NCI-H1105 treated with DMSO at 0.1 percent for 48 hours (cell line): Measurements from ENCODE around the gene ENTPD3.
A peak's percentile ranks its signal among the peaks of the same experiment; 100 is the strongest.
"Not testable (repeated sequence)": the region's sequence is repeated elsewhere in the genome, so short reads cannot be mapped to it uniquely, and the experiment has no call there.

Experiments
- DNase-seq: peaks from one replicate; lab custom pipeline; 2025; lab: John Stamatoyannopoulos, UW

The ENTPD3 gene

DNA sequence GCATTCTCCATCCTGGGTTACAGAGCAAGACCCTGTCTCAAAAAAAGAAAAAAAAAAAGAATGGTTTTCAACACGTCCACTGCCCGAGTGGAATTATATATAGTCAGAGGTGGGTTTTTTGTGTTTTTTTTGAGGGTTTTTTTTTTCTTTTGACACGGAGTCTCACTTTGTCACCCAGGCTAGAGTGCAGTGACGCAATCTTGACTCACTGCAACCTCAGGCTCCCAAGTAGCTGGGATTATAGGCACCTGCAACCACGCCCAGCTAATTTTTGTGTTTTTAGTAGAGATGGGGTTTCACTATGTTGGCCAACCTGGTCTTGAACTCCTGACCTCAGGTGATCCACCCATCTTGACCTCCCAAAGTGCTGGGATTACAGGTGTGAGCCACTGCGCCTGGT, 73.5 kb downstream of the ENTPD3 start:
- DNase-seq = not testable (repeated sequence)

DNA sequence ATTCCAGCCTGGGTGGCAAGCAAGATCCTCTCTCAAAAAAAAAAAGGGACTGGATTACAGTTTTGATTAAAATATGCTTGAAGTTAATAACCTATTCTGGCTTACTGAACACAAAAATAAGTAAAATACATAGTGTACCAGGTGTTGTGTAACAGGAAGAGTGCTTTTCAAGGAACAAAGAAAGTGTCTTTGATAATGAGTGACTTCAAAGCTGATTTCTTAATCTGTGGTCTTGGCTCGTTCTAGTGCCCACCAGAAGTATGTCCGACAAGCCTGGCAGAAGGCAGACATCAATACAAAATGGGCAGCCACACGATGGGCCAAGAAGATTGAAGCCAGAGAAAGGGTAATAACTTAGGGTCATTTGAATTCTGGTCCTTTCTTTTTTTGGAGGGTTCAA, 74.2 kb downstream of the ENTPD3 start:
- DNase-seq = no peak

DNA sequence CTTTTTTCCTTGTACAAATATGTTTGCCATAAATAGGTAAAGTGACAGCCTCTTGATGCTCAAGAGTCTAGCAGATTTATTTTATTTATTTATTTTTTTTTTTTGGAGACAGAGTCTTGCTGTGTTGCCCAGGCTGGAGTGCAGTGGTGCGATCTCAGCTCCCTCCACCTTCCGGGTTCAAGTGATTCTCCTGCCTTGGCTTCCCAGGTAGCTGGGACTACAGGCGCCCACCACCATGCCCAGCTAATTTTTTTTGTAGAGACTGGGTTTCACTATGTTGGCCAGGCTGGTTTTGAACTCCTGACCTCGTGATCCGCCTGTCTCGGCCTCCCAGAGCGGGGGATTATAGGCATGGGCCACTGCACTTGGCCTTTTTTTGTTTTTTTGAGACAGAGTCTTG, 75.9 kb downstream of the ENTPD3 start:
- DNase-seq = not testable (repeated sequence)

DNA sequence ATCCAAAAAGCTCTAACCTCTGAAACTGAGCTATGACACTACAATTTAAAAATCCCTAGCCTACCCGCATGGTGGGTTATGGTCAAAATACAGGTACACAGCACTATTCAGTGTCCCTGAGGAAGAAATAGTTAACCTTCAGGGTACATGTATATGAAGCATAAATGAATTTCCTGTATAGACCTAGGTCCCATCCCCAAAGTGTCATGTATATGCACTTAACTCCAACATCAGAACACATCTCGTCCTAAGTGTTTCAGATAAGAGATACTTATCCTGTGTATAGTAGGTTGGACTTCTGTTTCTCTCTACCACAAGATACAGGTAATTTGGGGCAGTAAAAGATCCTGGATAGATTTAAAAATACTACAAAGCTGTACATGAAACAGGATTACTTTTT, 76.6 kb downstream of the ENTPD3 start:
- no peak for DNase-seq

DNA sequence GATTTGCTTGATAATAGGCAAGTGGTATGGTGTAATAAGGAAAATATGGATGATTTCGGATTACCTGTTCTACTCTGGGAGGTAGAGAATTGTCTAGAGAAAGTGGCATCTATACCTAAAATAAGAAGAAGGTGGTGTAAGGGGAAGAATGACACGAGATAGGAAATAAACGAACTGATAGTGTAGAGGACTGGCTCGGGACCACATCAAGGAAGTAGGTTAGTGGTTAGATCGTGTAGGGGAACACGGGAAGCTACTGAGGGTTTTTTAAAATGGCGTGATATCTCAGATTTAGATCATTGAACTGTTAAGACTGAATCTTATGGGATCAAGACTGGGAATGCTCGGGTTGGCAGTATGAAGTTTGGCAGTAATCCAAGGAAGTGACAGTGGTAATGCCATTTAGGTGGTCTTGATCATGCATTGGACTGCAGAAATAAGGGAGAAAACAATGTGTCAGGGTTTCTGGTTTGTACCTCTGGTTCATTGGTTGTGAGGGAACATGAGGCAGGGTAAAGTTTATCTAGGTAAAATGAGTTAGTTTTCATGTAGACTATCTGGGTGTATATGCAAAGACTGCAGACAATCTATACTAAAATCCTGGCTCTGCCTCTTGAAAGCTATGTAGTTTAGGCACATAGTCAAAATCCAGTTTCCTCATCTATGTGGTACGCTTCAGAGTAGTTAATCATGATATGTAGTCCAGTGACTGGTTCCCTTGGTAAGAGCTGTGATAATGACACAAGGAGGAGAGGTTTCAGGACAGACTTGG, 77.5 kb downstream of the ENTPD3 start:
- DNase-seq = no peak

DNA sequence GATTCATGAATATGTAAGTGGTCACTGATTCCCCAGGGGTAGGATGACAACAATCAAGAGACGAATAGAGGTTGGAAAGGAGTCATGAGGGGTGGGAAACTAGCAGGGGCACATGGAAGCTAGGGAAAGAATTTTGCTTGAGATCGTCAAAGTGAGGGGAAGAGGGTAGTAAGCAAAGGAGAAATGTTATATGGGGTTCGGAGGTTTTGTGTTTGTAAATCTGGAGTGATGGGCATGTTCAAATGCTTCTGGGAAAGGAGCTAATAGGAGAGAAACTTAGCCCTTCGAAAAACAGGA, 78.1 kb downstream of the ENTPD3 start:
- DNase-seq = no peak

DNA sequence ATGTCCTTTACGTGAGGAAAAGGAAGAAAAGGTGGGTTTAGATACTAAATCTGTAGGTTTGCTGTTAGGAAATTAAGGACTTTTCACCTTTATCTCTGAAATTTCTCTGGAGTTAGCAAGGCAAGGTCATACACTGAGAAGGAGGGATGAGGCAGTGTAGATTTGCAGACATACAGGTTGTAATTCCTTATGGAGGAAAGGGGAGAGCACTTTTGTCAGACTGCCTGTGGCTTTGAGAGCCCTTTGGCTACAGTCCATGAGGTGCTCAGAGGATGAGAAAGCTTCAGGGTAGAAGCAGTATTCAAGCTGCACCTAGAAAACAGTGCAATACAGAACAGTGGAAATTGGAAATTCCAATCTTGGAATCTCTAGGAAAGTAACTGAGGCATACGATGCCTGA, 78.5 kb downstream of the ENTPD3 start:
- no peak for DNase-seq

DNA sequence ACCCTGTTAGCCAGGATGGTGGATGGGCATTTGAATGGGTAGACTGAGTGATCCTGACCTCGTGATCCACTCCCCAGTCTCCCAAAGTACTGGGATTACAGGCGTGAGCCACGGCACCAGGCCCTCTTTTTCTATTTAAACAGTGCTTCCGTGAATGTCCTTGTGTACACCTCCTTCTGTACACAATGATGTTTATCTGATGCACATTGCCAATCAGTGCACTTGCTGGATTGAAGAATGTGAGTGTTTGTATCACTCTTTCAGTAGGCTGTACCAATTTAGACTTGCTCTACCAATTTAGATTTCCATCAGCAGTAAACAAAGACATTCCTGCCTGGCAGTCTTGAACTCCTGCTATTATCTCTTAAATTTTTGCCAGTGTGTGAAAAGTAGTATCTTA, 81.0 kb downstream of the ENTPD3 start:
- no peak for DNase-seq

DNA sequence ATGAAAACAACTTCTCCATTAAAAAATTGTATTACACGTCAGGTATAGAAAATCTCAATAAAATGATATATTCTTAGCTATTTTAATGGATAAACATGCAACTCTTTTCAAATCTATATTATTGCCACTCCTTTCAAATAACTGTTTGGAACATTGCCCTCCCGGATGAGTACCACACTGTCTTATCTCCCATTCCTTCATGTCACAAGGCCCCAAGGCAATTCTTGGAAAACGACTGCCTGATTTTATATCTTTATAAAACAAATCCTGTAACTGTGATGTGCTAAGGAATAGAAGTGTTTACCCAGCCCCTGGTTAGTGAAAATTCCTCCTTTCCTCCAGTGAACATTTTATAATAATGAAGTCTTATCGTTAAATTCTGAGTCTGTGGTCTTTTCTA, 83.7 kb downstream of the ENTPD3 start:
- DNase-seq = no peak

DNA sequence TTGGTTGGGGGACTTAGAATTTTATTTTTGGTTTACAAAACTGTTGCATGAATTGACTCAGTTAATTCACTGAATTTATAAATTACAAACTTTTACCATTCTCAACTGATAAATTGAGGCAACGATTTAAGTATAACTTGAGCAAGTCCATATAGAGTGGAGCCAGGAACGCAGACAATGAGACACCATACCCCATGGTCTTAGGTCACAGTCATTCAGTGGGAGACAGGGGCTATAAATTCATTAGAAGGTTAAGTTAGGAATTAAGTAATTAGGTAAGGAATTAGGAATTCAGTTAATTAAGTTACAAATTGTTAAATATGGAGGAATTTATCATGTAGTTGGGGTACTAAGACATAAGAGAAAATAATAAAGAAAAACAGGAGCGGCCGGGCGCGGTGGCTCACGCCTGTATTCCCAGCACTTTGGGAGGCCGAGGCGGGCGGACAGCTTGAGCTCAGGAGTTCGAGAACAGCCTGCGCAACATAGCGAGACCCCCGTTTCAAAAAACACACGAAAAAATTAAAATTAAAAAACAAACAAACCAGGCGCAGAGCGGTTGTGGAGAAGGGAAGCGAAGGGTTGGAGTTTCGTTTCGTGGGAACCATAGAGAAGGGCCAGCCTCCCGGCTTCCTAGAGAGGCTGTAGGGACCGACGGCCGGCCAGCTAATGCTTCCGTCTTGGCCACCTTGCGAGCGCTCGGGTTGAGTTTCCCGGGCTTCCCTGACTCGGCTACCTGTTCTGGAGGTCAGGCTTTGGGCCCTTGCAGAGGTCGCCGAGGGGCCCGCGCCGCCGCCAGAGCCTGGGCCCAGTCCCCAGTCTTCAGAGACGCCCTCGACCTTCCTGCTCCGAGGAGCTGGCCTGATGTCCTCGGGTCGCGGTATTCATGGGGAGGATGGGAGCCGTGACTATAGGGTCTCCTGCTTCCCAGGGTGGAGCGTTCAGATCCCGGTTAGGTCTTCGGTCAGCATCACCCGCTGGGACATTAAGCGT, 89.8 kb downstream of the ENTPD3 start, which contains the start of gene ZNF619:
TSS of gene ZNF619 (plus strand) at position 645 of the 993 bp plus-strand sequence. CDS start 858 bp downstream, outside the sequence.
- DNase-seq = peak; percentile 37

DNA sequence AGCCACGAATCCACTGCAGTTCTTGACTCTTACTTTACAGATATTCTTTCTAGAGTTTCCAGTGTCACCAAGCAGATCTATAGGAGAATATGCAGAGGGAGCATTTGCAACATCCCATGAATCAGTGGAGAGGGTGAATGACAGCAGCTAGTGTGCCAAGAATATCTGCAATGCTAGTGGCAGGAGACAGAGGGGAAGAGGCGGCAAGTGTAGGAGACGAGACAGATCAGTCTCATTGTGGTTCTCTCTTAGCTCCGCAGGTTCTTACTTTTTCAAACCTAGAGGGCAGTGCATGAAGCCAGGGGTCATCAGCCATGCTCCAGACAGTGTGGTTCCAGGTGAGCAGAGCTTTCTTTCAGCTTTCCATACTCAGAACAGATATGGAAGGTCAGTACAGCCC, 90.7 kb downstream of the ENTPD3 start:
- no peak for DNase-seq
